Mesothelial cell of epicardium (in vitro differentiated cells): ENCODE results near the gene NFIX. TPM values are rescaled to one million over a fixed set of nuclear protein-coding genes. Genes with fewer than 3 reads are reported as not detected.

Experiments used
- DNase-seq, 2 experiments: peaks; one replicate each; pipeline ENCODE4 v3.0.0; 2021; ENCODE audit warnings: low spot score in 2 of 2; ENCODE audit not compliant: unreplicated experiment in 2 of 2
- H3K27ac Mint-ChIP-seq: 2 replicates; pipeline ENCODE4 v1.8.0; 2021; ENCODE audit warnings: mixed read lengths
- H3K27me3 Mint-ChIP-seq: 2 replicates; pipeline ENCODE4 v1.8.0; 2021; ENCODE audit warnings: low read depth, mixed read lengths
- H3K36me3 Mint-ChIP-seq: 2 replicates; pipeline ENCODE4 v1.8.0; 2021; ENCODE audit warnings: mixed read lengths
- H3K4me1 Mint-ChIP-seq: 2 replicates; pipeline ENCODE4 v1.8.0; 2021; ENCODE audit warnings: mixed read lengths
- H3K4me3 Mint-ChIP-seq: 2 replicates; pipeline ENCODE4 v1.8.0; 2021; ENCODE audit warnings: mild to moderate bottlenecking, moderate library complexity, mixed read lengths
- H3K9me3 Mint-ChIP-seq: 2 replicates; pipeline ENCODE4 v1.8.0; 2021; ENCODE audit warnings: mixed read lengths
- CTCF ChIP-seq: fragments of 200-600 bp; sonication (generic); IDR thresholded peaks from one replicate; pipeline ENCODE4 v1.5.0; 2021; ENCODE audit warnings: antibody characterized with exemption; ENCODE audit not compliant: unreplicated experiment
- total RNA-seq: library from RNA; stranded (reverse); gene quantifications from 3 replicates; pipeline ENCODE4 v1.2.1, GENCODE V29; 2021

Gene NFIX
- total RNA-seq, 1 donor from 2014 or later: 52.4 TPM

GRCh38 chr19:13101590-13102415, 106.5 kb downstream of the NFIX start:
- peak overlapping the region; percentile 41 for H3K4me3 Mint-ChIP-seq
- peaks cover 51% of the 10 kb centered on the region for H3K27me3 Mint-ChIP-seq
- TF ChIP-seq CTCF: no peak
- no peaks in the 10 kb centered on the region for H3K9me3 Mint-ChIP-seq
- no peak for DNase-seq
- peaks cover 14% of the 10 kb centered on the region for H3K4me1 Mint-ChIP-seq
- H3K27ac Mint-ChIP-seq: no peak overlapping the region
- peaks cover 2% of the 10 kb centered on the region for H3K36me3 Mint-ChIP-seq

GRCh38 chr19:13102416-13102665, 107.1 kb downstream of the NFIX start:
- Mint-ChIP-seq H3K36me3 (peaks cover 3% of the 10 kb centered on the region), H3K4me3 (peak overlapping the region; percentile 41), H3K9me3 (no peaks in the 10 kb centered on the region), H3K27me3 (peaks cover 46% of the 10 kb centered on the region), H3K27ac (no peak overlapping the region), H3K4me1 (peaks cover 12% of the 10 kb centered on the region)
- no peak for DNase-seq
- no peak for TF ChIP-seq CTCF

DNA sequence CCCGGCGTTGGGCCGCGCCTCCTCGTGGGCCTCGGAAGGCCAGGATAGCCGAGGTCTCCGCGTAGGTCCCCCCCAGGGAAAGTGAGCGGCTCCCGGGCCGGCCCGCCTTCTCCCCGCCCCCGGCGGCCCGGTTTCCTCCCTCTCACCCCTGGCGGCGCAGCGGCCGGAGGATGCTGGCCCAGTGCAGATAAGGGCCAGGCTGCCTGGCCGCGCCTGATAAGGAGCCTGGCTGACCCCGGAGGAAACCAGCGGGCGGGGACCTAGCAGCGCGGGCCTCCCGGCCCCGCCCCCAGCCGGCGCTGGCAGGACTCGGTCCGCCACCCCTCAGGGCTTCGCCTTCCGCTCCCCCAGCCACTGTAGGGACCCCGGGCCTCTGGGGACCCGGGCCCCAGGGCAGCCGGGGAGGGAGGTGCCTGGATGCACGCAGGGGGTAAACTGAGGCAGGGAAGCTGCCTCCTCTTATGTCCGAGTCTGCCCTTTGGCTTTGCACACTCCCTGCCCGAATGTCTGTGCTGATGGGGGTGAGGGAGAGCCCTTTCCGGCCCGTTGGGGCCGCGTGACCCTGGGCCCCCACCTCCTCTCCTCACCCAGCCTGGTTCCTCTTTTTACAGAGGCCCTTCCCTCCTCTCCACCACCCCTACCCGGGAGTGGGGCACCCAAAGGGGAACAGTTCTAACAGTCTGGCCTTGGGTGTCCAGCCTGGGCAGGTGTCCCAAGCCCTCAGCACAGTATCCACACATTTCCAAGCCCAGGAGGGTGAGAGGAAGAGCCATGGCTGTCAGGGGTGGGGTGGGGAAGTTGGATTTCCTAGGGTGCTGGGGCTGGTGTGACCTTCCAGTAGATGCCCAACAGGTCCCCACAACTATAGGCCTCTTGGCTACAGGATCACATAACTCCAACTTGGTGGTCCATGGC, 107.6 kb downstream of the NFIX start, which contains the start of gene LYL1:
Gene LYL1, minus strand, starts transcription at position 193 of the 915 bp plus-strand sequence. CDS start 1,687 bp downstream, outside the sequence.
- Mint-ChIP-seq H3K9me3 (no peaks in the 10 kb centered on the region), H3K4me1 (peaks cover 12% of the 10 kb centered on the region)

DNA sequence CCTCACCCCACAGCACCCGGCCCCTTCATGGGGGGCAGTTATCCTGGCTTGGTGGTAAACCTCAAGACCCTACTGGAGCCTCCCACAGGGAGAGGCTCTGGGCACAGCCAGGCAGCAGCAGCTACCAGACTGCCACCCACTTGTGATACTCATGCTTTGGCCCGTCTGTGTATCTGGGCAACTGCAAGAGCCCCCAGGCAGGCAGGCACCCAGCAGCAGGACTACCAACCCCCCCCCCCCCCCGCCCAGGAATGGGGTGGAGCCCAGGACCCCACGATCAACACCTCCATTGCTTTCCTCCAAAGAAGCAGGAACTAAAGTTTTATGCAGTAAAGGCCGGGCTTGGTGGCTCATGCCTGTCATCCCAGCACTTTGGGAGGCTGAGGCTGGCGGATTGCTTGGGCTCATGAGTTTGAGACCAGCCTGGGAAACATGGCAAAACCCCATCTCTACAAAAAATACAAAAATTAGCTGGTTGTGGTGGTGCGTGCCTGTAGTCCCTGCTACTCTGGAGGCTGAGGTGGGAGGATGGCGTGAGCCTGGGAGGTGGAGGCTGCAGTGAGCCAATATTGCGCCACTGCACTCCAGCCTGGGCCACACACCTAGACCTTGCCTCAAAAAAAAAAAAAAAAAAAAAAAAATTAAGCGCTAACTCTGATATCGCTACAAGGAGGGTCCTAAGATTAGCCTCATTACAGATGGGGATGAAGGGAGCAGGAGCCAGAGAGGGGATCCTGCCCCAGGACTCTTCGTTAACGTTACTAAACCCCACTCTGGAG, 108.5 kb downstream of the NFIX start:
- Mint-ChIP-seq H3K27me3 (peaks cover 34% of the 10 kb centered on the region), H3K27ac (no peak overlapping the region), H3K36me3 (peaks cover 6% of the 10 kb centered on the region), H3K9me3 (no peaks in the 10 kb centered on the region), H3K4me3 (peak overlapping the region; percentile 28), H3K4me1 (peaks cover 6% of the 10 kb centered on the region)
- no peak for TF ChIP-seq CTCF
- no peak for DNase-seq

More for the DNA sequence above, 107.6 kb downstream of the NFIX start, which contains the start of gene LYL1:
- no peak for DNase-seq
- Mint-ChIP-seq H3K27ac (no peak within 1 kb of the TSS), H3K4me3 (peak within 1 kb of the TSS; percentile 41), H3K36me3 (peaks cover 6% of the 10 kb centered on the region), H3K27me3 (peaks cover 41% of the 10 kb centered on the region)
- TF ChIP-seq CTCF: no peak

GRCh38 chr19:13104360-13104847, 109.1 kb downstream of the NFIX start:
- Mint-ChIP-seq H3K4me3 (no peak overlapping the region), H3K9me3 (no peaks in the 10 kb centered on the region), H3K27ac (no peak overlapping the region), H3K4me1 (peaks cover 4% of the 10 kb centered on the region), H3K27me3 (peaks cover 30% of the 10 kb centered on the region), H3K36me3 (peaks cover 6% of the 10 kb centered on the region)
- DNase-seq: no peak
- peak; percentile 60 for TF ChIP-seq CTCF
